Dendritic cell treated with granulocyte-macrophage colony-stimulating factor and Interleukin-4, amounts not matched to agents 40 ng/mL and 50 ng/mL, for 4 days (primary cell): ENCODE results near the gene HAPLN2.
A peak's percentile ranks its signal among the peaks of the same experiment; 100 is the strongest.

Experiments used
- H3K27ac Mint-ChIP-seq: one replicate; pipeline ENCODE4 v1.8.0; 2022; ENCODE audit warnings: mild to moderate bottlenecking, mixed read lengths
- H3K27me3 Mint-ChIP-seq: one replicate; pipeline ENCODE4 v1.8.0; 2022; ENCODE audit warnings: mild to moderate bottlenecking, mixed read lengths
- H3K36me3 Mint-ChIP-seq: one replicate; pipeline ENCODE4 v1.8.0; 2022; ENCODE audit warnings: low read depth, mixed read lengths
- H3K4me1 Mint-ChIP-seq: one replicate; pipeline ENCODE4 v1.8.0; 2022; ENCODE audit warnings: low read depth, mixed read lengths
- H3K4me3 Mint-ChIP-seq: one replicate; pipeline ENCODE4 v1.8.0; 2022; ENCODE audit warnings: mild to moderate bottlenecking, moderate library complexity, mixed read lengths
- H3K9me3 Mint-ChIP-seq: one replicate; pipeline ENCODE4 v1.8.0; 2022; ENCODE audit warnings: mixed read lengths
- intact Hi-C: fragments of 100-400 bp; cut with micrococcal nuclease; formaldehyde crosslinking; loops from one replicate; pipeline ENCODE4 v1.15.0; 2022

Gene HAPLN2

DNA sequence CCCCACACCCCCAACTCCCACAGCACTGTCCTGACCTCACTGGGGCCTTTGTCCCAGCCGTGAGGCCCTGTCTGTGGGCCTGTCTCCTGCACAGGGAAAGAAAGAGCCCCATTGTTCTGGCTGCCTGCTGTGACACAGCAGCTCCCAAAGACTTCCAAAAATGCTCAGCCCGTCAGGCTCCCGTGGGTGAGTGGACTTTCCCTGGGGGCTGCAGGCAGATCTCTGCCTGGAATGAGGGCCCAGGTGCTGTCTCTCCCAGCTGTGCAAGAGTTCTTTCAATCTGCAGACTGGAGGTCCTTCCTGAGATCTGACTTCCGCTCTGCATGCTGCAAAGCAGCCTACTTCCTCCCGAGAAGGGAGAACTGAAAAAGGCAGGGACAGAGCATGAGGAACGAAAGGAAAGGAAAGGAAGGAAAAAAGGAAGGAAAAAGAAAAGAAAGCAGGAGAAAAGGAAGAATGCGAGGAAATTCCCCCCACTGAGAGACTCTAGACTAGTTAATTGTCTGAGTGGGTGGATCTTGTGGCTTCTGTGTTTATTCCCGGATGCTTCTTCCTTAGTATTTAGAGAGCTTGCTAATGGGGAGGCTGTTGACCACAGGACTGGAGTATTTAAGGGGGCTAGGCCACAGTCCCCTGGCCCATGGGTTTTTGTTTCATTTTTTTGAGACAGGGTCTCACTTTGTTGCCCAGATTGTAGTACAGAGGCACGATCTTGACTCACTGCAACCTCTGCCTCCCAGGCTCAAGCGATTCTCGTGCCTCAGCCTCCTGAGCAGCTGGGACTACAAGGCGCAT is 43.0 kb downstream of the HAPLN2 start:
- Mint-ChIP-seq H3K9me3 (no peaks in the 10 kb centered on the region), H3K4me1 (peaks cover 93% of the 10 kb centered on the region), H3K36me3 (no peaks in the 10 kb centered on the region), H3K27ac (peak overlapping the region; percentile 45), H3K27me3 (peaks cover 56% of the 10 kb centered on the region), H3K4me3 (no peak overlapping the region)
- intact Hi-C loops = no loop called here

DNA sequence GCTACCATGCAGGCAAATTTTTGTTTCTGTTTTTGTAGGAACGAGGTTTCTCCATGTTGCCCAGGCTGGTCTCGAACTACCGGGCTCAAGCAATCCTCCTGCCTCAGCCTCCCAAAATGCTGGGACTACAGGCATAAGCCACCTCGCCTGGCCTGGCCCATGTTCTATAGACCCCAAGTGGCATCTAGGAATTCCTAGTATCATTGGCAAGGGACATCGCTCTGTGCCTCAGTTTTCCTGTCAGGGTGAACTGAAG is 43.5 kb downstream of the HAPLN2 start:
- Mint-ChIP-seq H3K27me3 (peaks cover 53% of the 10 kb centered on the region), H3K27ac (peak overlapping the region; percentile 11), H3K4me3 (no peak overlapping the region), H3K36me3 (no peaks in the 10 kb centered on the region), H3K4me1 (peaks cover 87% of the 10 kb centered on the region), H3K9me3 (no peaks in the 10 kb centered on the region)
- intact Hi-C loops = no loop called here

DNA sequence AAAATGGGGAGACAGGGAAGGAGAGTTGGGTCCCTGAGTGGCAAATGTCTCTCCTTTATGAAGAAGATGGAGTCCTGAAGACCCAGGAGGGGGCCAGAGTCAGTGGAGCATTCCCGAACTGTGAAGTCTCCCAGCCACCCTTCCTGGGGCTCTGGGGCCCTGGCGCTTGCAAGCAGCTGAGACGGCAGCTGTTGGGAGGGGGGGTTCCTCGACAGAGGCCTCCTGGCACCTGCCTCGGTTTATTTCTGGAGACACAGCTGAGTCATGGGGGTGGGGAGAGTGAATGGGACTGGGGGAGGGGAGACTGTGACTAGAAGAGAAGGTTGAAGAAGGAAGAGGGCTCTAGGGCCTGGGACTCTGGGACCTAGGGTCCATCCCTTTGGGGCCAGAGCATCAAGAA is 44.0 kb downstream of the HAPLN2 start:
- Mint-ChIP-seq H3K36me3 (no peaks in the 10 kb centered on the region), H3K27me3 (peaks cover 48% of the 10 kb centered on the region), H3K4me1 (peaks cover 83% of the 10 kb centered on the region), H3K27ac (peak overlapping the region; percentile 11), H3K9me3 (no peaks in the 10 kb centered on the region), H3K4me3 (no peak overlapping the region)
- intact Hi-C loops = no loop called here

DNA sequence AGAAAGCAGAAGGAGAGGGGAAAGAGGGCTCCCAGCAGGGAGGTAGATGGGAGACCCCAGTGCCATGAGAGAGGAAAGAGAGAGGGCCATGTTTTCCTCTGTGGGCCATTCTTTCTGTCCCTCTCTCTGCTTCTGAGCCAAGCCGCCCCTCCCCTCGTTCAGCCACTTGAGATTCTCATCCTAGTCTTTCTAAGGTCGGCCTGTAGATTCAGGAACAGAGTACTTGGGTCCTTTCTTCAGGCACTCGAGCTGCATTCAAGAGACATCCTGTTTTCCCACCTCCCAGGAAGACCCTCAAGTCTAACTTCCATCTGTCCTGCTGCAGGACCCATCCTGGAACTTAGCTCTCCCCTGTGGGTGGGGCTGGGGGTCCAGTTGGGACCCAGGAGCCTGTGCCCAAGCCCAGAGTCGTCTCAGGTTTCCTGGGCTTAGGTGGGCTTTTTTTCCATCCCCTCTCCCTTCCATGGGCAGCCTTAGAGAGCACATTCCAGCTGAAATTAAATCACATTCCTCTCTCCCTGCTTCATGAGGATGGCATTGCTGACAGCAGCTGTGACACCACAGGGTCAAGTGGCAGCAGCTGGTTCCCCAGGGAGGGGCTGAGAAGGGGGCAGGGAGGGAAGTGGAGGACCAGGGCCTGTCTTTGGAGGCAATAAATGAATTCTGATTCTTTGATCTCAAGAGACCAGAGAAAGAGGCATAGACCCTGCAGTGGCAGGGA is 45.0 kb downstream of the HAPLN2 start:
- intact Hi-C loops = no loop called here
- Mint-ChIP-seq H3K9me3 (no peaks in the 10 kb centered on the region), H3K27me3 (peaks cover 41% of the 10 kb centered on the region), H3K4me3 (no peak overlapping the region), H3K36me3 (no peaks in the 10 kb centered on the region), H3K4me1 (peaks cover 72% of the 10 kb centered on the region), H3K27ac (no peak overlapping the region)

DNA sequence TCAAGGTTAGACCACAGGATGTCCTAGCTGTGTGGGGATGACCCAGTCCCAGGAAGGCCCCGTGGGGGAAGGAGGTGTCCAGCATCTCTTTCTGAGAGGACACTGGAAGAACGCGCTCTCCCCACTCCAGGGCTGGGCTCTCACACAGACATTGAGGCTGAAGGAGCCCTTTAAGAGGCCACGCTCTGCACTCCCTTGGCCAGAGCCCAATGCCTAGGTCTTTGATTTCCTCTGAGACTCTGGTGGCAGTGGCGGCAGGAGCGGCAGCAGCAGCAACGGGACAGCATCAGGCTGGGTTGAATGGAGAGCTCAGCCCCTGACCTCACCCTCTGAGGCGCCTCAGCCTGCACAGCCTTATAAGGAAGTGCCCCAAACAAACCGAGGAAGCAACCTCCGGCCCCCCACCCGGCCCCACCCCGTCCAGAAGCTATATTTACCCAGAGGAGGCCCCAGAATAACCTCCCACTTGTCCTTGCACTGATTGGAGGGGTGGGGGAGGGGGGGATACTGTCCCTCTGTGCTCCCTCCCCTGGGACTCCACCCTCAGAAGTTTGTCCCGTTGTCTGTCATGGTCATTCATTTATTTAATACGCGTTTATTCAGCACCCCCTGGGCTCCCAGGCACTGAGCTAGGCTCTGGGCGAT is 45.7 kb downstream of the HAPLN2 start:
- Mint-ChIP-seq H3K4me3 (no peak overlapping the region), H3K27me3 (peaks cover 41% of the 10 kb centered on the region), H3K27ac (no peak overlapping the region), H3K36me3 (no peaks in the 10 kb centered on the region), H3K9me3 (no peaks in the 10 kb centered on the region), H3K4me1 (peaks cover 66% of the 10 kb centered on the region)
- intact Hi-C loops = no loop called here

DNA sequence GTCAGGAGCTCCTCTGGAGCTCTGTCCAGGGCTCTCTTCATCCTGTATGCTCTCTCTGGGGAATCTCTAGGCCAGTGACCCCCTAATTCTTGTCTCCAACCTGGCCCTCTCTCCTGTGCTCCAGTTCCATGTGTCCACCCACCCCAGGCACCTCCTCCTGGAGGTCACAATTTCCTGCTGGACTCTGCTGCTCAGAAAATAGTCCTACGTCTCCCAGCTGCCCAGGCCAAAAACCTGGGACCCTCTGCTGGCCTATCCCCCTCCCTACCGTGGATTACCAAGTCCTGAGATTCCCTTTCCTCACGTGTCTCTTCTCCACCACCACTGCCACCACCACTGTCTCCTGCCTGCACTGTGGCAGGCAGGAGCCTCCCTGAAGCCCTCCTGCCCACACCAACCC is 46.3 kb downstream of the HAPLN2 start:
- Mint-ChIP-seq H3K36me3 (no peaks in the 10 kb centered on the region), H3K4me1 (peaks cover 59% of the 10 kb centered on the region), H3K27ac (no peak overlapping the region), H3K4me3 (no peak overlapping the region), H3K9me3 (no peaks in the 10 kb centered on the region), H3K27me3 (peaks cover 48% of the 10 kb centered on the region)
- intact Hi-C loops = no loop called here

DNA sequence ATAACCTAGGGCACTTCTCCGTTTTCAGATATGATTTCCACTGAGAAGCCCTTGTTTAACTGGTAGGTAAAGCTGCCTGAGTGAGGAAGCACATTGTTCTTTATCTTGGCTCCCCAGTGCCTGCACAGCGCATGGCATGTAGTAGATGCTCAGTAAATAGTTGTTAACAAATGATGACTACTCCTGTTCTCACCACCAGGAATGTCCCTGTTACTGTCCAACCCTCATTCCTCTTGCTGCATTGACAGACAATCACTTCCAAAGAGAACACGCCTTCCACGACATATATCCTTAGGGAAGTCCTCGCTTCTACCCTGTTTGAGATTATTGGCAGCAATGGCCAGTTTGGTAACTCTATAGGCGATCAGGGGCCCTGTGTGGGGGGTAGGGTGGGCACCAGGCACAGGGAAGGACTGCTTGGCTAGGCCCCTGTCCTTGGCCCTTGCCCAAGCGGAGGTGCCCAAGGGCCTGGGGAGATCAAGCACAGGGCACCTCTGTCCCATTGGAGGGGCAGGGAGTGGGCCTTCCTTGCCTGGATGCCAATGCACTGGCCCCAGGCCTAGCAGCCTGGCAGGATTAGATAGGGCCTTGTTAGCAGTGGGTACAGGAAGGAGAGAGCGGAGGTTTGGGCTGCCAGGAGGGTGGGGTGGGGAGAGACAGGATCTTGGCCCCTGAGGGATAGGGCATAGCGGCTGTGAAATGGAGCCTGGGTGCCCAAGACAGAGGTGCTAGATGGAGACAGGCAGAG is 47.8 kb downstream of the HAPLN2 start:
- H3K27me3 Mint-ChIP-seq = peaks cover 62% of the 10 kb centered on the region
- H3K36me3 Mint-ChIP-seq = no peaks in the 10 kb centered on the region
- H3K4me1 Mint-ChIP-seq = peaks cover 44% of the 10 kb centered on the region
- no peak overlapping the region for H3K27ac Mint-ChIP-seq
- no peaks in the 10 kb centered on the region for H3K9me3 Mint-ChIP-seq
- H3K4me3 Mint-ChIP-seq = no peak overlapping the region
- intact Hi-C loops = no loop called here

DNA sequence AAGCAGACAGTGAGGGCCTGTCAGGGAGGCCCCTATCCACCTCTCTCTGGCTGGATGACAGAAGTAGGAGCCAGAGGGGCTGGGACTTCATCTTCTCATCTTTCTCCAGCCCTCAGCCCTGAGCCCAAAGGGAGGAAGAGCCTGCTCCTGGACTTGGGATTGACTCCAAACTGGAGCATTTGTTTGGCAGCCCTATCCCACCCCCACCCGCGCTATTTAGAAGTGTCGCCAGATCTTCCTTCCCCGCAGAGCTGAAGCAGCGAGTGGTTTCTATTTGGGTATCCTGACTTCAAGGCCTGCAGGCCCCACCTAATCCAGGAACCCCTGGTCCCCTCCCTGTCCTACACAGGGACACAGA is 48.4 kb downstream of the HAPLN2 start:
- intact Hi-C loops = no loop called here
- Mint-ChIP-seq H3K4me1 (peaks cover 39% of the 10 kb centered on the region), H3K27me3 (peaks cover 67% of the 10 kb centered on the region), H3K9me3 (no peaks in the 10 kb centered on the region), H3K27ac (no peak overlapping the region), H3K36me3 (no peaks in the 10 kb centered on the region), H3K4me3 (no peak overlapping the region)

DNA sequence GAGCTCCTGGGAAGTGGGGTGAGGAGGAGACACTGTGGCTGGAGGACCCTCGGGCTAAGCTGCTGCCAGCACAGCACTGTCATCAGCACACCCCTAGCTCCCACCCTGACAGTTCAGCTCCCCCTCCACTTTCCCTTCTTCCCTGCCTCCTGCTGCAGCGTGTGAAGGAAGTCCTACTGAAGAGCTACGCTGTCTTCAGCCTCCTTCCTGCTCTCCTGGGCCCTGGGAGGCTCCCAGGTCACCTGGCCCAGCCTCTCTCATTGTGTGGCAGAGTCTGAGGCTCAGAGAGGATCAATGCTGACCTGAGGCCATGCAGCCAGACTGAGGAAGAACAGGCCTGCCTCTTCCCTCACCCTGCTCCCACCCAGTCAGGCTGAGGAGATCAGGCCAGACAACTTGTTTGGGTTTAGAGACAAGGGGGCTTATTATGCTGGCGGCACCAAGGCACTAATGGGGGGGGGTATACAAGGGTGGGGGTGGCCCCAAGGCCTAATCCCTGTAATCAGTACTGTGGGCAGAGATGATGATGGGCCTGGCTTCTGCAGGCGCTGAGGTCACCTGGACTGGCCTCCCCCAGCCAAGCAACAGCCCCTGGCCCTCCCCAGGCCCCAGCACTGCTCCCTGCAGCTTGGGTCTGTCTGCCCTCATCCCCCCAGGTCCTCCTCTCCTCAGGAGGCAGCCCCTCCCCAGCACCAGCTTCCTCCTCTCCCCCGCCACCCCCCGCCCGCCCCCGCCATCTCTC is 48.9 kb downstream of the HAPLN2 start:
- Mint-ChIP-seq H3K27me3 (peaks cover 70% of the 10 kb centered on the region), H3K36me3 (no peaks in the 10 kb centered on the region), H3K9me3 (no peaks in the 10 kb centered on the region), H3K27ac (no peak overlapping the region), H3K4me3 (no peak overlapping the region), H3K4me1 (peaks cover 34% of the 10 kb centered on the region)
- intact Hi-C loops = no loop called here

DNA sequence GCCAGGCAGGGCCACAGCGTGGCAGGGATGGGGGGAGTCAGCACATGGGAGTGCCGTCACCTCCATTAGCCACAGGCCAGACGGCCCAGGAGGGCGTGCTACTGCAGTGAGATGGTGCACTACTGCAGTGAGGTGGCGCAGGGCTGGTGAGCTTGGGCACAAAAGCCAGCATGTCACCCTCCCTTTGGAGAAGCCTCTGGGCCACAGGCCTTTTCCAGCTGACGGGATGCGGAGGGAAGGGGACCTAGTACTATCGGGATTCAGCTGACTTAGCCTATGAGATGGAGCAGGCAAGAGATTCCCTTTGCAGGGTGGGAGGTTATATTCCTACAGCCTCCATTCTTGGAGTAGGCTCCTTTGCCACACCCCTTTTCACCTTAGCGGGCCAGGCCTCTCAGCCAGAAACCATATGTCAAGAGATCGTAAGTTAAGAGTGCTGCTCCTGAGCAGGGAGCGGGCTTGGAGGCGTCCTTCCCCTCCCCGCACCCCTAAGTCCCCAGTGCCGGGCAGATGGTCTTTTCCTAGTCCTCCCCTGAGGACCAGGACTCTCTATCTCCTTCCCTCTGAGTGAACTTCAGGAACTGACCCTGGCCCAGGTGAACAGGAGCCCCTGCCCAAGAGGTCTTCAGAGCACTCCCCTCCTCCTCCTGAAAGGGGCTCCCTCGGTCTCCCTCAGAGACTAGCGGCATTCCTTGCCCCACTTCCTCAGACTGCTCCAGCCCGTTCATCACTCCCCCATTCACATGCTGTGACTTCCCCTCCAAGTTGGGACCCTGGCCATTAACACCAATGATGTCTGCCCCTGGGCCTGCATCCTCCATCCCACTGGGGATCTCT is 49.8 kb downstream of the HAPLN2 start:
- intact Hi-C loops = no loop called here
- no peak overlapping the region for H3K27ac Mint-ChIP-seq
- H3K9me3 Mint-ChIP-seq = no peaks in the 10 kb centered on the region
- no peak overlapping the region for H3K4me3 Mint-ChIP-seq
- no peaks in the 10 kb centered on the region for H3K36me3 Mint-ChIP-seq
- H3K4me1 Mint-ChIP-seq = peaks cover 32% of the 10 kb centered on the region
- H3K27me3 Mint-ChIP-seq = peaks cover 72% of the 10 kb centered on the region

DNA sequence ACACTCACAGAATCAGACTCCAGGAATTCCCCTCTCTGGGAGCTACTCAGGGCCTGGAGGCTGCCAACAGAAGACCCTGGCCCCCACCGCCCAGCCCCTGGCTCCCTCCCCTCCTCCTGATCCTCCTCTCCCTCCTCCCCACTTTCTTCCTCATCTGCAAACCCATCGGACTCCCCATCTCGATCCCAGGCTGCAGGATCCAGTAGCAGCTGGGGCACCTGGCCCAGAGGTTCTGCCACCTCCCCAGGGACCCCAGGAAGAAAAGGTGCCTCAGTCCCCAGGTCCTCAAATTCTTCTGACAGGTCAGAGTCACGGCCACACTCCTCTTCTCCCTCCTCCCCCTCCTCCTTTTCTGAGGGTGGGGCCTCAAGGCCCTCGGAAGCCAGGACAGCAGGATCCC is 50.6 kb downstream of the HAPLN2 start:
- H3K27ac Mint-ChIP-seq = no peak overlapping the region
- peaks cover 25% of the 10 kb centered on the region for H3K4me1 Mint-ChIP-seq
- H3K36me3 Mint-ChIP-seq = no peaks in the 10 kb centered on the region
- intact Hi-C loops = no loop called here
- H3K27me3 Mint-ChIP-seq = peaks cover 73% of the 10 kb centered on the region
- no peak overlapping the region for H3K4me3 Mint-ChIP-seq
- H3K9me3 Mint-ChIP-seq = no peaks in the 10 kb centered on the region

DNA sequence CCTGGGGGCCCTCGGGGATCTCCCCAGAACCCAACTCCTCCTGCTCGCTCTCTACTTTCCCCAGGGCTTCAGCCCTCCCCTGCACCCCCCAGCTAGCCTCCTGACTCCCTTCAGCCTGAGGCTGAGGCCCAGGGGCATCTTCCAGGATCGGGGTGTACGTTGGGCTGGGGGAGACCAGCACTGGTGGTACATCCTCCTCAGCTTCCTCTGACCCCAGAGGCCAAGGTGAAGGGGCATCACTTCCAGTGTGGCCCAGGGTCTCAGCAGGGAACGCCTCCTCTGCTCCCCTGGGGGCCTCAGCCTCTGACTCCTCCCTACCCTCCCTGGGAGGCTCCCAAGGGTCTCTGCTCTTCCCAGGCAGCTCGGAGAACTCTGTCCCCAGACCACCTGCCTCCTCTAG is 51.1 kb downstream of the HAPLN2 start:
- Mint-ChIP-seq H3K27ac (no peak overlapping the region), H3K4me1 (peaks cover 19% of the 10 kb centered on the region), H3K4me3 (no peak overlapping the region), H3K9me3 (no peaks in the 10 kb centered on the region), H3K27me3 (peaks cover 76% of the 10 kb centered on the region), H3K36me3 (no peaks in the 10 kb centered on the region)
- intact Hi-C loops = no loop called here

DNA sequence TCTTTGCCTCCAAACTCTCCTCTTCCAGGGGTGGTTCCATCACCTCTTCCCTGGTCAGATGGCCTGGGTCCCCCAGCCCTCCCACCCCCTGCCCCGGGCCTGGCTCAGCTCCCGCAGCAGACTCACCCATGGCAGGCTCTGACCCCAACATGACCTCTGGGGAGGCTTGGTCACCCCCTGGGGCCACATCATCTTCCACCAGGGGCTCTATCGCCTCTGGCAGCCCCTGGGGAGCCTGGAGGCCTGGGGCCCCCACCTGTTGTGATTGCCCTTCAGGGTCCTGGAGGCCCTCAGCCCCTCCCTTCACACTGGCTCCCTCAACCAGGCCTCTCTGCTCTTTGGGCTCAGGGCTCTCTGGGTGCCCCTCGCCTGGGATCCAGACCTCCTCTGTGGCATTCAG is 51.6 kb downstream of the HAPLN2 start:
- Mint-ChIP-seq H3K36me3 (no peaks in the 10 kb centered on the region), H3K4me3 (no peak overlapping the region), H3K9me3 (no peaks in the 10 kb centered on the region), H3K27me3 (peaks cover 76% of the 10 kb centered on the region), H3K27ac (no peak overlapping the region), H3K4me1 (peaks cover 15% of the 10 kb centered on the region)
- intact Hi-C loops = no loop called here
